Kidney (tissue), 14 donors: ENCODE results near the gene PRDM16. TPM values are rescaled to one million over a fixed set of nuclear protein-coding genes. Genes with fewer than 3 reads are reported as not detected.

ENCODE experiments used
- DNase-seq, 5 donors: peaks; one replicate each; pipeline ENCODE4 v3.0.0-alpha.2; 2013 to 2020
- FAIRE-seq: peaks from 2 replicates; lab custom pipeline; 2012; peaks lifted over from hg19 to GRCh38; lab: Jason Lieb, UNC
- H3K27ac ChIP-seq, 2 donors: one replicate each; pipeline ENCODE4 v1.7.0; 2013; ENCODE audit warnings: low read depth in 2 of 2, low read length in 2 of 2, inconsistent platforms in 1 of 2
- H3K27me3 ChIP-seq: one replicate; pipeline ENCODE4 v1.7.1; 2013; ENCODE audit warnings: low read length, inconsistent platforms; ENCODE audit not compliant: control insufficient read depth, insufficient read depth
- H3K36me3 ChIP-seq, 3 donors: one replicate each; pipeline versions ENCODE4 v1.7.0 to v1.7.1; 2013; ENCODE audit warnings: low read length in 3 of 3, control low read depth in 1 of 3, inconsistent platforms in 1 of 3; ENCODE audit not compliant: insufficient read depth in 3 of 3, control insufficient read depth in 2 of 3
- H3K4me1 ChIP-seq, 3 donors: one replicate each; pipeline versions ENCODE4 v1.7.0 to v1.7.1; 2013; ENCODE audit warnings: low read length in 3 of 3, inconsistent platforms in 1 of 3, low read depth in 1 of 3; ENCODE audit not compliant: control insufficient read depth in 2 of 3, insufficient read depth in 2 of 3
- H3K4me3 ChIP-seq, 3 donors: one replicate each; pipeline versions ENCODE4 v1.7.0 to v1.8.1; 2013; ENCODE audit warnings: low read length in 3 of 3, control low read depth in 1 of 3, inconsistent platforms in 1 of 3
- H3K9ac ChIP-seq, 3 donors: one replicate each; pipeline versions ENCODE4 v1.7.0 to v1.7.1; 2013; ENCODE audit warnings: low read length in 3 of 3, control low read depth in 1 of 3, inconsistent platforms in 1 of 3
- H3K9me3 ChIP-seq, 3 donors: one replicate each; pipeline versions ENCODE4 v1.7.0 to v1.7.1; 2013; ENCODE audit warnings: low read length in 3 of 3, control low read depth in 1 of 3, inconsistent platforms in 1 of 3; ENCODE audit not compliant: control insufficient read depth in 2 of 3, insufficient read depth in 1 of 3
- CTCF ChIP-seq: IDR thresholded peaks from 3 replicates; pipeline ENCODE4 v1.5.1; 2012; ENCODE audit warnings: mild to moderate bottlenecking, moderate library complexity, borderline replicate concordance; ENCODE audit not compliant: insufficient read depth; ENCODE audit errors: extremely low read depth
- intact Hi-C: fragments of 100-400 bp; cut with DNase I; formaldehyde crosslinking; loops from one replicate; pipeline ENCODE4 v1.11.1; 2022
- polyA plus RNA-seq: library from polyadenylated mRNA; stranded (reverse); fragments of 350-450 nt; fragmentation: Illumina TruSeq; extraction: RNeasy Lipid Tissue Mini Kit (QIAGEN cat#74804); gene quantifications from one replicate; pipeline ENCODE4 v1.2.3, GENCODE V29; 2014; ENCODE audit warnings: low read depth, low replicate concordance; ENCODE audit not compliant: insufficient read depth
- total RNA-seq: library from RNA; stranded (reverse); fragmentation: NEBNext Ultra II Directional; extraction: Animal tissue kit (Norgen Biotek cat#: 25700); gene quantifications from one replicate; pipeline ENCODE4 v1.2.1, GENCODE V29; 2021
- donor health status: control.
- donor health status: control.
- donor health status: control.
- donor health status: control.
- donor health status: control.
- donor health status: DM: yes; HTN: yes; CAD: no.
- donor health status: Normal renal cell carcinoma (clear cell type).

Gene PRDM16
- total and polyA plus RNA-seq, 2 donors from 2014 or later: 3.0 to 21.9 TPM

GRCh38 chr1:3117879-3118278 is 48.9 kb downstream of the PRDM16 start:
- H3K9ac ChIP-seq: no peak overlapping the region
- intact Hi-C loops: no loop called here
- FAIRE-seq (no peak), DNase-seq (no peak)
- H3K4me3 ChIP-seq: no peak overlapping the region
- H3K4me1 ChIP-seq: peaks cover 0 to 4% (median 0%) of the 10 kb centered on the region in 3 donors
- no peak overlapping the region for H3K27ac ChIP-seq
- H3K9me3 ChIP-seq: no peaks in the 10 kb centered on the region
- no peak for TF ChIP-seq CTCF
- no peaks in the 10 kb centered on the region for H3K27me3 ChIP-seq
- H3K36me3 ChIP-seq: no peaks in the 10 kb centered on the region

GRCh38 chr1:3119061-3119460 is 50.1 kb downstream of the PRDM16 start:
- DNase-seq (no peak), FAIRE-seq (no peak)
- Histone ChIP-seq H3K4me1 (peaks cover 0 to 3% (median 0%) of the 10 kb centered on the region in 3 donors), H3K4me3 (no peak overlapping the region), H3K9me3 (no peaks in the 10 kb centered on the region), H3K36me3 (no peaks in the 10 kb centered on the region), H3K9ac (no peak overlapping the region), H3K27ac (no peak overlapping the region), H3K27me3 (no peaks in the 10 kb centered on the region)
- TF ChIP-seq CTCF: no peak
- intact Hi-C loops: no loop called here

GRCh38 chr1:3119725-3120124 is 50.7 kb downstream of the PRDM16 start:
- no peak for TF ChIP-seq CTCF
- FAIRE-seq (no peak), DNase-seq (peak in 4 of 5 donors; percentile 72 to 86 (median 75))
- Histone ChIP-seq H3K9ac (no peak overlapping the region), H3K9me3 (no peaks in the 10 kb centered on the region), H3K27ac (no peak overlapping the region), H3K36me3 (no peaks in the 10 kb centered on the region), H3K27me3 (no peaks in the 10 kb centered on the region), H3K4me3 (no peak overlapping the region), H3K4me1 (peaks cover 0 to under 1% (median 0%) of the 10 kb centered on the region in 3 donors)
- intact Hi-C loops: no loop called here

- Histone ChIP-seq H3K9ac (no peak overlapping the region), H3K4me3 (no peak overlapping the region), H3K9me3 (no peaks in the 10 kb centered on the region), H3K36me3 (no peaks in the 10 kb centered on the region), H3K27me3 (no peaks in the 10 kb centered on the region), H3K4me1 (peaks cover 0 to 2% (median 0%) of the 10 kb centered on the region in 3 donors), H3K27ac (no peak overlapping the region)
- no peak for FAIRE-seq
- intact Hi-C loops: no loop called here
- no peak for DNase-seq
- no peak for TF ChIP-seq CTCF
These were observed 51.1 kb downstream of the PRDM16 start for GRCh38 chr1:3120140-3120539.
